ENCODE measurements around the gene KRT72.

KRT72 gene

GRCh38 chr12:52581481-52581880 lies 19.8 kb downstream of the KRT72 start:
- Mint-ChIP-seq H3K27me3 (no peaks in the 10 kb centered on the region), H3K4me1 (peaks cover 51% of the 10 kb centered on the region), H3K36me3 (peaks cover 2% of the 10 kb centered on the region), H3K27ac (no peak overlapping the region), H3K4me3 (no peak overlapping the region), H3K9me3 (no peaks in the 10 kb centered on the region)

- H3K9me3 Mint-ChIP-seq, result no peaks in the 10 kb centered on the region
- no peak overlapping the region for H3K27ac Mint-ChIP-seq
- H3K27me3 Mint-ChIP-seq, result no peaks in the 10 kb centered on the region
These were observed 20.2 kb downstream of the KRT72 start for GRCh38 chr12:52581066-52581465.

GRCh38 chr12:52580496-52580895 lies 20.8 kb downstream of the KRT72 start:
- no peak overlapping the region for H3K27ac Mint-ChIP-seq
- no peaks in the 10 kb centered on the region for H3K36me3 Mint-ChIP-seq
- peaks cover 41% of the 10 kb centered on the region for H3K4me1 Mint-ChIP-seq
- no peaks in the 10 kb centered on the region for H3K9me3 Mint-ChIP-seq
- H3K4me3 Mint-ChIP-seq, result no peak overlapping the region
- H3K27me3 Mint-ChIP-seq, result no peaks in the 10 kb centered on the region

More at GRCh38 chr12:52581066-52581465, 20.2 kb downstream of the KRT72 start:
- no peak overlapping the region for H3K4me3 Mint-ChIP-seq
- peaks cover under 1% of the 10 kb centered on the region for H3K36me3 Mint-ChIP-seq
- peaks cover 47% of the 10 kb centered on the region for H3K4me1 Mint-ChIP-seq

- H3K36me3 Mint-ChIP-seq, result no peaks in the 10 kb centered on the region
- peaks cover 34% of the 10 kb centered on the region for H3K4me1 Mint-ChIP-seq
- no peaks in the 10 kb centered on the region for H3K27me3 Mint-ChIP-seq
- no peak overlapping the region for H3K4me3 Mint-ChIP-seq
- H3K9me3 Mint-ChIP-seq, result no peaks in the 10 kb centered on the region
- peak overlapping the region; percentile 35 for H3K27ac Mint-ChIP-seq
These were observed 21.5 kb downstream of the KRT72 start for GRCh38 chr12:52579468-52580465.

- Mint-ChIP-seq H3K27ac (no peak overlapping the region), H3K36me3 (no peaks in the 10 kb centered on the region), H3K9me3 (no peaks in the 10 kb centered on the region), H3K4me1 (peaks cover 21% of the 10 kb centered on the region), H3K4me3 (no peak overlapping the region), H3K27me3 (no peaks in the 10 kb centered on the region)
These were observed 22.8 kb downstream of the KRT72 start for GRCh38 chr12:52578469-52578868.

- Mint-ChIP-seq H3K27ac (no peak overlapping the region), H3K4me3 (no peak overlapping the region), H3K36me3 (no peaks in the 10 kb centered on the region), H3K9me3 (no peaks in the 10 kb centered on the region), H3K27me3 (no peaks in the 10 kb centered on the region), H3K4me1 (peaks cover 17% of the 10 kb centered on the region)
These were observed 23.9 kb downstream of the KRT72 start for GRCh38 chr12:52577316-52577715.

GRCh38 chr12:52575948-52576347 lies 25.3 kb downstream of the KRT72 start:
- Mint-ChIP-seq H3K4me3 (no peak overlapping the region), H3K36me3 (no peaks in the 10 kb centered on the region), H3K9me3 (no peaks in the 10 kb centered on the region), H3K4me1 (peaks cover 17% of the 10 kb centered on the region), H3K27me3 (no peaks in the 10 kb centered on the region), H3K27ac (no peak overlapping the region)

- Mint-ChIP-seq H3K27ac (no peak overlapping the region), H3K36me3 (no peaks in the 10 kb centered on the region), H3K9me3 (no peaks in the 10 kb centered on the region), H3K27me3 (no peaks in the 10 kb centered on the region), H3K4me3 (no peak overlapping the region), H3K4me1 (peaks cover 11% of the 10 kb centered on the region)
These were observed 26.0 kb downstream of the KRT72 start for GRCh38 chr12:52575256-52575655.

- H3K27me3 Mint-ChIP-seq, result no peaks in the 10 kb centered on the region
- peaks cover 5% of the 10 kb centered on the region for H3K4me1 Mint-ChIP-seq
- no peaks in the 10 kb centered on the region for H3K9me3 Mint-ChIP-seq
- H3K4me3 Mint-ChIP-seq, result no peak within 1 kb of the TSS
- no peaks in the 10 kb centered on the region for H3K36me3 Mint-ChIP-seq
- H3K27ac Mint-ChIP-seq, result peak within 1 kb of the TSS; percentile 46
These were observed 27.5 kb downstream of the KRT72 start, which contains the start of gene KRT74 for GRCh38 chr12:52573743-52574142. KRT74 (minus strand) TSS chr12:52573843; CDS start chr12:52573777, 66 bp downstream.

- Mint-ChIP-seq H3K27ac (no peak overlapping the region), H3K4me3 (no peak overlapping the region), H3K36me3 (no peaks in the 10 kb centered on the region), H3K4me1 (peaks cover 6% of the 10 kb centered on the region), H3K9me3 (no peaks in the 10 kb centered on the region), H3K27me3 (no peaks in the 10 kb centered on the region)
These were observed 28.0 kb downstream of the KRT72 start for GRCh38 chr12:52573306-52573705.

- Mint-ChIP-seq H3K9me3 (no peaks in the 10 kb centered on the region), H3K27me3 (no peaks in the 10 kb centered on the region), H3K4me3 (no peak overlapping the region), H3K27ac (no peak overlapping the region), H3K36me3 (no peaks in the 10 kb centered on the region), H3K4me1 (peaks cover 8% of the 10 kb centered on the region)
These were observed 30.8 kb downstream of the KRT72 start for GRCh38 chr12:52570511-52570910.

GRCh38 chr12:52568111-52568510 lies 33.2 kb downstream of the KRT72 start:
- Mint-ChIP-seq H3K27ac (peak overlapping the region; percentile 70), H3K36me3 (no peaks in the 10 kb centered on the region), H3K4me1 (peaks cover 8% of the 10 kb centered on the region), H3K4me3 (no peak overlapping the region), H3K27me3 (no peaks in the 10 kb centered on the region), H3K9me3 (no peaks in the 10 kb centered on the region)

GRCh38 chr12:52566847-52567291 lies 34.4 kb downstream of the KRT72 start:
- H3K4me3 Mint-ChIP-seq, result peak overlapping the region; percentile 15
- H3K27ac Mint-ChIP-seq, result peak overlapping the region; percentile 55
- H3K27me3 Mint-ChIP-seq, result no peaks in the 10 kb centered on the region
- peaks cover 3% of the 10 kb centered on the region for H3K4me1 Mint-ChIP-seq
- H3K9me3 Mint-ChIP-seq, result no peaks in the 10 kb centered on the region
- no peaks in the 10 kb centered on the region for H3K36me3 Mint-ChIP-seq

GRCh38 chr12:52564582-52564981 lies 36.7 kb downstream of the KRT72 start:
- Mint-ChIP-seq H3K4me1 (peaks cover 3% of the 10 kb centered on the region), H3K36me3 (no peaks in the 10 kb centered on the region), H3K27me3 (no peaks in the 10 kb centered on the region), H3K9me3 (no peaks in the 10 kb centered on the region), H3K4me3 (no peak overlapping the region), H3K27ac (no peak overlapping the region)

- Mint-ChIP-seq H3K4me3 (no peak overlapping the region), H3K27ac (no peak overlapping the region), H3K27me3 (peaks cover 2% of the 10 kb centered on the region), H3K4me1 (peaks cover 7% of the 10 kb centered on the region), H3K9me3 (no peaks in the 10 kb centered on the region), H3K36me3 (no peaks in the 10 kb centered on the region)
These were observed 39.3 kb downstream of the KRT72 start for GRCh38 chr12:52561880-52562449.

- Mint-ChIP-seq H3K36me3 (no peaks in the 10 kb centered on the region), H3K9me3 (no peaks in the 10 kb centered on the region), H3K27ac (no peak overlapping the region), H3K4me3 (no peak overlapping the region), H3K27me3 (peaks cover 2% of the 10 kb centered on the region), H3K4me1 (peaks cover 7% of the 10 kb centered on the region)
These were observed 41.3 kb downstream of the KRT72 start for GRCh38 chr12:52559979-52560378.

Measured in activated naive CD4-positive, alpha-beta T cell treated with anti-CD3 and anti-CD28 coated beads, Interleukin-2, amount 50 U/mL, for 24 hours (primary cell).